Measurements from ENCODE around the gene KRTAP12-3.

- TF ChIP-seq CTCF (IDR thresholded peaks at IDR 0.05) (no peak), POLR2A (IDR thresholded peaks at IDR 0.05) (no peak)
Measured at GRCh38 chr21:44630440-44630839, 27.3 kb upstream of the KRTAP12-3 start.
